HCEC 1CT (cell line): ENCODE results near the gene MLPH.
"Not testable (repeated sequence)": the region's sequence is repeated elsewhere in the genome, so short reads cannot be mapped to it uniquely, and the experiment has no call there.

Experiments
- DNase-seq: peaks from one replicate; pipeline ENCODE4 v3.0.0-alpha.2; 2017

Gene MLPH

DNA sequence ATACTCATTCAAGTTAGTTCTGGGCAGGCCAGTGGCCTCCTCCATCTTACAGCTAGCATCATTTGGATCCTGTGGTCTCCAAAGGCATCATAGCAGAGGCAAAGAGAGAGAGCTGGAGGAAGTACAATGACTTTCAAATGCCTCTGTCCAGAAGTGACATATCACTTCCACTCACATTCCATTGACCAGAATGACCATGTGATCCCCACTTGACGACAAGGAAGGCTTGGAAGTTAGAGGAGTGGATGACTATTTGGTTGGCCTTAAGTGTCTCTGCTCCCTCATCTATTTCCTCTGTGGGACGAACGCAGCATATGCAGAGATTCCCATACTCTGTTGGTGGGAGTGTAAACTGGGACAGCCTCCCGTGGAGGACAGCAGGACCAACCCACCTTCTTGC, 27.8 kb upstream of the MLPH start:
- DNase-seq: no peak

DNA sequence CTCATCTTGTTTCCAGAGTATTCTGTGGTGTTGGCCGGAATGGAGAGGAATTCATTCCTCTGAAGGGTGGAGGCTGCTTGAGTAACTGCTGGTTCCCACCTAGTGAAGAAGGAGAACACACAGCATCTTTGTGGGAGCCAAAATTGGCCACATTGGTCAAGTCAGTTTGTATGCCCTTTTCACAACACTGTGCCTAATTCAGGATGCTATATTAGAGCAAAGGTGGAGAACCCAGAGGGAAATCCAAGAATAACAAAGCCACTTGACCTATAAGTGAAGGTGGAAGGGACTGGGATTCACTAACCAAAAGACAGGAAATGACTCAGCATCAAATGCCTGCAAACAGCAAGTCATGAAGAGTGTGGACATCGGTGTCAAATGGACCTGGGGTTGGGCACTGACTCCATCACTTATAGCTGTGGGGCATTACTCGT, 27.3 kb upstream of the MLPH start:
- peak; percentile 90 for DNase-seq

DNA sequence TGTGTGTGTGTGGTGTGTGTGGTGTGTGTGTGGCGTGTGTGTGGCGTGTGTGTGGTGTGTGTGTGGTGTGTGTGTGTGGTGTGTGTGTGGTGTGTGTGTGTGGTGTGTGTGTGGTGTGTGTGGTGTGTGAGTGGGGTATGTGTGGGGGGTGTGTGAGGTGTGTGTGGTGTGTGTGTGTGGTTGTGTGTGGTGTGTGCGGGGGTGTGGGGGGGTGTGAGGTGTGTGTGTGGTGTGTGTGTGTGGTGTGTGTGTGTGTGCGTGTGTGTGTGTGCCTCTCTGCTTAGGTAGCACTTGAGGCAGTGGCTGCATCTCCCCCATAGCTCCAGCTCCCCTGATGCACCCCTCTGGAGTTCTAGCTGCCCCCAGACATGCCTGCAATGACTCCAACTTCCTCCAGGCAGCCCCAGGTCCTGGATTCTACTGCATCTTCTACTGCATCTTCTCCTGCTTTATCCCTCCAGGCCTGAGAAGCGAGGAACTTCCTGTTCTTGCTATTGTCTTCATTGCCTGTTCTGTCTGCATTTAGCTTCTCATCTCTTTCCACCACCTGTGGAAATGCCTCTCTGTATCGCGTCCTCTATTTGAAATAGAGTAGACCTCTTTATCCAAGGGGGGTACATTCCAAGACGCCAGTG, 22.2 kb upstream of the MLPH start:
- peak; percentile 9 for DNase-seq

- DNase-seq: peak; percentile 97
Measured at GRCh38 chr2:237465515-237466148, 21.4 kb upstream of the MLPH start.

GRCh38 chr2:237466211-237466610, 20.8 kb upstream of the MLPH start:
- no peak for DNase-seq

DNA sequence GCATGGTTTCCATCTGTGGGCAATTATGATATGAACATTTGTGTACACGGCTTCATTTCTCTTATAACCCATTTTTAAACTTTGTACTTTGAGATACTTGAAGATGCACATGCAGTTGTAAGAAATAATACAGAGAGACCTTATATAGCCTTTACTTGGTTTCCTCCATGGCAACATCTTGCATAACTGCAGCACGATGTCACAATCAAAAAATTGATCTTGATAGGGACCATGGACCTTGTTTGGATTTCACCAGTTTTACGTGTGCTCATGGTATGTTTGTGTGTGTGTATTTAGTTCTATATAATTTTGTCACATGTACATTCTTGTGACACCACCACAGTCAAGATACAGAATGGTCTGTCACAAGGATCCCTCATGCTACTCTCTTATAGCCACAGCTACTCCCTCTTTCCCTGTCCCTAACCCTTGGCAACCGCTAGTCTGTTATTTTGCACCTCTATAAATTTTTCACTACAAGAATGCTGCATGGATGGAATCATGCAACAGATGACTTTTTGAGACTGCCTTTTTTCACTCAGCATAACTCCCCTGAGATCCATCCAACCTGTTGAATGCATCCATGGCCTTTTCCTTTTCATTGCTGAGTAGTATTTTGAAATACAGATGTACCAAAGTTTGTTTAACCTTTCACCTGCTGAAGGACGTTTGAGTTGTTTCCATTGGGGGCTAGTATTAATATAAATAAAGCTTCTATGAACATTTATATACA, 19.4 kb upstream of the MLPH start:
- no peak for DNase-seq

GRCh38 chr2:237469410-237469809, 17.6 kb upstream of the MLPH start:
- DNase-seq: not testable (repeated sequence)

DNA sequence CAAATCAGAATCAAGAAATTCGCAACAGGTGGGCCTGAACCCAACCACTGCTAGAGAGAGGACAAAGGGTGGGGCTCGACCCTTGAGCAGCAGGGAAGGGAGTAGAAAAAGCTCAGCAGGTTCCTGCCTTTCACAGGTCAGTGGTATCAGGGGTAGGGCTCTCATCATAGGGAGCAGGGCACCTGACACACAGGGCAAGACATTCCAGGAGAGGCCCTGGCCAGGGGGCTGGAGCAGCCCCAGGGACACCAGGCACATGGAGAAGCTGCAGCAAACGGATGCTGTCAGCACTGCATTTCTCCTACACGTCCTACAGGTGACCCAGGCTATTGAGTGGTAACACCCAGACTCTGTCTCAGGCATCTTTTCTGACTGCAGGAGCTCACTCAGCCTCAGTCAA, 17.2 kb upstream of the MLPH start:
- no peak for DNase-seq

DNA sequence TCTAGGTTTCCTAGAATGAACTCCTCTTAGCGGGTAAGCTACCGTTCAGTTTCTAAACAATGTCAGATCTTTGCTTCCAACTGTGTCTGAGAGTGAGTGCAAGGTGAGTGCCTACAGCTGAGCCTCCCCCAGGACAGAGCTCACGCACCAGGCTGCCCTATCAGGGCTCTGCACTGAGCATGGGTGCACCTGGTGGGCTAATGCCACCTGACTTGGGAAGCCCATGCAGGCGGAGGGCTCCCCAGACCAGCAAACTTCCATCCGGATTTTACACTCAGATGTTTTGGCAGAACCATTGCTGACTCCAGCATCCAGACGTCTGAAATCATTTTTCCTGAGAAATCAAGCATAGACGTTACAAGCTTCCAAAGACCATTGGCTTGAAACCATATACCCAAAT, 16.1 kb upstream of the MLPH start:
- DNase-seq: no peak

- DNase-seq: peak; percentile 67
Measured at GRCh38 chr2:237471438-237472186, 15.4 kb upstream of the MLPH start.

DNA sequence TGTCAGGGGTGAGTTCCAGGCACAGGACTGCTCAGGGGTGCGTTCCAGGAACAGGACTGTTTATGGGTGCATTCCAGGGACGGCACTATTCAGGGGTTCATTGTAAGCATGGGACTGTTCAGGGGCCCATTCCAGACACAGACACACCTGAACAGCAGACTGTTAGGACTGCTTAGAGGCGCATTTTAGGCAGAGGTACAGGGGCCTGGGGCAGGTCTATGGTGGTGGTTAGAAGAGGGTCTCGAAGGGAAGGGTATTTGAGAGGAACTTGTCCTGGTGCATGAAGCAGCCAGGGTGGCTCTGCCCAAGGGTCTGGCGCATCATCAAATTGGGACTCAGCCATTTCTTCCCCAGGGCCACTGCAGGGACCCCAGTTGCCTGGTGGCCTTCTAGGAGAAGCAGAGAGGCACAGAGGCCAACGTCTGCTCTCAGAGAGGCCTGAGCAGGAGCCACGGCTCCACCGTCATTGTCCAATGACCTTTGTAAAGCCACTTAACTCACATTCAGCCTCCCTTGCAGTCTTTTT, 14.8 kb upstream of the MLPH start:
- DNase-seq: no peak

DNA sequence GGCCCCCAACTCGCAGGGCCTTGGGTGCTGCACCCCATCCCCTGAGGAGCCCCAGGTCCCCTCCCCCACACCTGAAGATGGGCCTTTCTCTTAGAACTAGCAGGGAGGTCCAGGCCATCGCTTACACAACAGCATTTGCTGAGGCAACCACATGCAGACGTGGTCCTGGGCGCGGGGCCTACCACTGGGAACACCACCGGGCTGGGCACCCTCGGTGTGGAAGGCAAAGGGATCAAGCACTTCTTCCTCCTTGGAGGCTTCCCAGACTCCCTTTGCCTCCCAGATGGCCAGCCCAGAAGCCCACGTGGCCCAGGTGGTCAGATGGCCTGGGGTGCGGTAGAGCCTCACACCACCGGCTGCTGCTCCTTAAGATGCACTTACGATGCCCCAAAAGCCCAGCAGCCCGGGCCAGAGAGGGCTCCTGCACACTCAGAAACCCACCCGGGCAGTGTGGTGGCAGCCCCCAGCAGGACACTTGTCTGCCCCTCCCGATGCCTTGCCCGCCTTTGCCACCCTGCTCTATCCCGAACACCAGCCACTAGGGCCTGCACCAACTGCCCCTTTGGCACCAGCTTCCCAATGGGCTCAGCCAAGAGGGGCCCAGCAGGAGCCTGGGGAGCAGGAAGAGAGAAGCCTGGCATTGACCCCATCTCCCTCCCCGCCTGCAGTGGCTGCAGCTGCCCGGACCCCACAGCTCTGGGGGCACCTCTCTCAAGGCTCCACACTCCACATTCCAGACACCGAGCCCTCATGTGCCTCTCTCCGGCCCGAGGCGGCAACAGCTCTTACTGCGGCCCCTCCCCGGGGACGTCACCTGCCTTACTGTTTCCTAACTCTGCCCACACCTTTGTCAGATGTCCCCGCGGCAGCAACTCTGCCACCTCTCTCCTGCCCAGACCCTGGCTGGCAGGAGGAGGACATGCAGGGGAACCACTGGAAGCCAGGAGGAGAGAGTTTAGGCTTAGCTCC, 13.9 kb upstream of the MLPH start:
- DNase-seq: no peak

DNA sequence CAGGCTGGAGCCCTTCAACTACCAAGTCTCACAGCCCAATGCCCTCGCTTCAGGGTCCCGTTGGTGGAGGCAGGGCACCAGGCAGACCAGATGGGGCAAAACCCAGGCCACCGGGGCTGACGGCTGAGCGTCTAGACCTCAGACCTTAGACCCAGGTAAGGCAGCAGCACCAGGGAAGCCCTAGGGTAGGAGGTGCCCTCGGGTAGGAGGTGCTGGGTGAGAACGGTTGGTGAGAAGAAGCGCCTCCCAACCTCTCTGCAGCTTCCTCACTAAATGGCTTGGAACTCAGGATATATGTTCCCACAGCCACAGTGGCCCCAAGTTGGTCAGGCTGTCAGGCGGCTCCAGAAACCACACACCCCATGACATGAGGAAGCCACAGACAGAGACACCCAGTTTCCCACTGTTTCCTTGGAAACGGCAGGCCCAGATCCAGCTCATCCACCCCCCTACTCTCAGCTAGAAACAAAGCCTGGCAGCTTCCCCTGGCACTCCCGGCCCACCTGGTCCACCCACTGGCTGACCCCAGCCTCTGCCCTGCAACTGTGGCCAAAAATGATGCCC, 13.1 kb upstream of the MLPH start:
- DNase-seq: peak; percentile 75

DNA sequence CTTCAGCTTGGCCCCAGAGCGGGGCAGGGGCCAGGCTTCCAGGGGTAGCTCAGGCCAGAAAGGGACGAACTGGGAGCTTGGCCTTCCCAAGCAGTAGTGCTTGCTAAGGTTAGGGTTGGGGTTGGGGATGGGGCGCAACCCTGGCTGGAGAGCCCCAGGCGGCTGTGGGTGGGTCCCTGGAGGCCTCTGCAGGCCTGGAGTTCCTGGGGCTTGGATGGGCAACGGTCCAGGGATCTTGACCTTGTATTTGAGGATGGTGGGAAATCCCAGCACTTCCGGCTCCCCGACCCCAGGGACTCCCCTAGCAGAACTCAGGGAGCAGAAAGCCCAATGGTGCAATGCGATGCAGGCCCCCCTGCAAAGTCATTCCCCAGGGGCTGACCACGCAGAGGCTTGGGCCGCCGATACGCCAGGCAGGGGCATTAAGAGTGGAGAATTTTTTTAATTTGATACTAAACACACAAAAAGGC, 12.6 kb upstream of the MLPH start:
- DNase-seq: no peak

DNA sequence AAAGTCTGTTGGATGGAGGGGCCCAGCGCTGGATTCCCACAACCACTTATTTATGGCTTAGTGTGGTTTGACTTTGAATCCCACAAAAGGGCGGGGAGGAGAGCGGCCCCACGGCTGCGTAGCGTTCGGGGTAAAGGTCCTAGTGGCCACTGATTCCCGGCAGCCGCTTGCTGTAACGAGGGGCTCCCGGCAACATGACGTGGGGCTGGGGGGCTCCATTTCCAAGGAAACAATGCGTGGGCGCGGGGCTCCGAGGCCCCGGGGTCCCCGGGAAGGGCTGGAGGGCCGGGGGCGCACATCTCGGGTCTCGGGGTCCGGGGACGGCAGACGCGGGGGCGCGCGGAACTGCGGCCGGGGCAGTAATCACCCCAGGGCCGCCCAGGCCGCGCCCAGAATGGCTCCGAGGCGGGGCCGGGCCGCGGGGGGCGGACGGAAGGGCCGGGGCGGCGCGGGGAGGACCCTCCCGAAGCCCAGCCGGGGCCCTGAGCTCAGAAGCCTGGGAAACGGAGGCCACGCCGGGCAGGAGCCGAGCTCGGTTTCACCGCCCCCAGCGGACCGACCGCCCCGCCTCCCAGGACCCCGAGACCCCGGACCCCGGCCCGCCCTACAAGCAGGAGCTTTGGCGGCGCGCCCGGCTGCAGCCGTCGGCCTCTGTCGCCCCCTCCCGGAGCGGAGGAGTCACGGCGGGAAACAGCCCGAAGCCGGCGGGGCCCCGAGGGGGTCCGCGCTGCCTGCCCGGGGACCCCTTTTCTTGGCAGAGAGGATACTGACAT, 11.9 kb upstream of the MLPH start:
- peak; percentile 80 for DNase-seq

DNA sequence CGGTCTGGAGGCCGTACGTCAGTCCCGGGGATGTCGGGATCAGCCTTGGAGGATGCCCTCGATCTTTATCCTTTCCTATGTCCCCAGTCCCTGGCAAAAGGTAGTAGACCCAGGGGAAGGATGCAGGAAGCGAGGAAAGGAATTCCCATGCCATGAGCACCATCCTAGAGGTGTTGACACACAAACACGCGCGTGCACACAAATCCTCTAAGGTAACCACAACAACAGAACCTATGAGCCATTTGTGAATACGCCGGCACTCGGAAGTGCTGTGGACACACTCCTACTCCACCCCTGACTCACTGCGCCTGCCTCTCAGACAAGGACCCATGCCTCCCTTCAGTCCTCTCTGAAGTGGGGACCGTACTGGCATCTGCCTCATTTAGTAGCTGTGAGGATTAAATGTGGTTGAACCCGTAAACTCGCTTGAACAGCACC, 11.3 kb upstream of the MLPH start:
- peak; percentile 71 for DNase-seq

DNA sequence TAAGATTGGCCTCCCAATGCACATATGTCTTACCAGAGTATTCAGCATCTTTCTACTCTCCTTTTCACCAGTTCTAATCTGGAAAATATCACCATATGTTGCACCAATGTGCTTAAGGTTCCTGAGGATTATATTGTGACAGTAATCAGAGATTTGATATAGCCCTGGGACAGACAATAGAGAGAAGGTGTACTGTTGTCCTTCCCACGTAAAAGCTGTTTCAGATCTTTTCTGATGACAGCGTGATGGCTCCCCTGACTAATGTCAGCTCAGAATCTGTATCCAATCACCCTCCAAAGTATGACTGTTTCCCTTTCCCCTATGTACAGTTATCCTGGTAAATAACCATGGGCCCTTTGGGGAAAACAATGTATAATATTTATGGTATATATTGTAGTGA, 9.0 kb upstream of the MLPH start:
- DNase-seq: no peak

DNA sequence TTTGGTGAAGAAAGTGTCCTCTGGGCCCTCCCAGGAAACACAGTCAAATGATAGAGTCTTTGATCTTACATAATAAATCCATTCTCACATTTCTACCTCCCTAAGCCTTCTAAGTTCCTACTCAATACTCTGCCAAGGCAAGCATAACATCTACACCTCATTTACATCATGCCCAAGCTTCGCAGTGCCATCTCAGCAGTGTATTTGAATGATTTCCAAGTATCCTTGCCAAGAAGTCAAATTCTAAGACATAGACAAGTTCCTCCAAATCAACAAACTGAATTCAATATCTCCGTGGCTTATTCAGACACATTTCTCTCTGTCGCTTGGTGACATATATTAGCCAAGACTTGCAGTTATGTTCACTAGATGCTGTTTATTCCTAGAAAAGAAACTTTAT, 8.1 kb upstream of the MLPH start:
- no peak for DNase-seq

DNA sequence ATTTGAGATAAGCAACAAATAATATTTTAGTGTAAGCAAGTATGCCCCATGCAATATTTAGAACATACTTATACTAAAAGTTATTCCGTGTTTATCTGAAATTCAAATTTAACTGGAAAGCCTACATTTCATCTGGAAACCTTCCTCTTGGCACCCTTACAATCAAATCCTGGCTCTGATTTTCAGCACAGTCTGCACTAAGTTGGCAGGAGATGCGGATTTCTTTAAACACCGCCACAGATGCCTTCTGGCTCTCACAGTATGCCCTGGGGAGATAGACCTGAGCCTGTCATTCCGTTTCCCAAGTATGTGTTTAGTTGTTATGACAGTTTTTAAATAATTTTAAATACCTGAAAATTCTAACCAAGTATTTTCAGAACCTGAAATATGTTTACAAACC, 7.3 kb upstream of the MLPH start:
- no peak for DNase-seq

DNA sequence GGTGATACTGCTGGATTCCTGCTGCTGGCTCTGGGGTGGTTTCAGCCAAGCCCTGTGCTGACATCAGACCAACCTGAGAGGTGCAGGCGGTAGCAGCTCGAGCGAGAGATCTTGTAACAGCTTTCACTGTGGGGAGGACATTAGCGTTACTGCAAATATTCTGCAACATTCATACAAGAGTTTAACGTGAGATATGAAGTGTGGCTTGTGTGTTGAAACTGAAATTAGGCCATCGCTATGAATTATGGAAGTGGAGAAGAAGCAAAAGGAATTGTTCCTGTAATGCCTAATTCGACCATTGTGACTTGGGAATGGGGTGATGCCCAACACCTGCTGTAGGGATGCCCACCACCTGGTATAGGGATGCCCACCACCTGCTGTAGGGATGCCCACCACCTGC, 6.5 kb upstream of the MLPH start:
- DNase-seq: no peak
